ENCODE results near the gene TMEM222.

DNA sequence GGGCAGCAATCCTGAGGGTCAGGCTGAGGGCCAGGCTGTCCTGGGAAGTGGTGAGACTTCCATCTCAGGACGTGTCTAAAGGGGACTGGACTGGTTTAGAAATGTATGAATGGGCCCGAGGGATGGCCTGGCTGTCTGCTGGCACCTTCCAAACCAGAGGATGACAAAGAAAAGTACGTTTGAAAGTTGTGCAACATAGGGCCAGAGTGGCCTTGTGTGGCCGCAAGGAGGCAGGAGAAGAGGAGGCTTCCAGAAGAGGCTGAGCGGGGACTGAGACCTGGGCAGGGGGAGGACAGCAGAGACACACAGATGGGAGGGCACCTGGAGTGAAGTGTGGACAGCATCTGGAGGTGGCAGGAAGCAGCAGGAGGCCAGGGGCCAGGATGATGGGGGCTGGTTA is 17.2 kb downstream of the TMEM222 start:
- TF ChIP-seq, protein P1, sequence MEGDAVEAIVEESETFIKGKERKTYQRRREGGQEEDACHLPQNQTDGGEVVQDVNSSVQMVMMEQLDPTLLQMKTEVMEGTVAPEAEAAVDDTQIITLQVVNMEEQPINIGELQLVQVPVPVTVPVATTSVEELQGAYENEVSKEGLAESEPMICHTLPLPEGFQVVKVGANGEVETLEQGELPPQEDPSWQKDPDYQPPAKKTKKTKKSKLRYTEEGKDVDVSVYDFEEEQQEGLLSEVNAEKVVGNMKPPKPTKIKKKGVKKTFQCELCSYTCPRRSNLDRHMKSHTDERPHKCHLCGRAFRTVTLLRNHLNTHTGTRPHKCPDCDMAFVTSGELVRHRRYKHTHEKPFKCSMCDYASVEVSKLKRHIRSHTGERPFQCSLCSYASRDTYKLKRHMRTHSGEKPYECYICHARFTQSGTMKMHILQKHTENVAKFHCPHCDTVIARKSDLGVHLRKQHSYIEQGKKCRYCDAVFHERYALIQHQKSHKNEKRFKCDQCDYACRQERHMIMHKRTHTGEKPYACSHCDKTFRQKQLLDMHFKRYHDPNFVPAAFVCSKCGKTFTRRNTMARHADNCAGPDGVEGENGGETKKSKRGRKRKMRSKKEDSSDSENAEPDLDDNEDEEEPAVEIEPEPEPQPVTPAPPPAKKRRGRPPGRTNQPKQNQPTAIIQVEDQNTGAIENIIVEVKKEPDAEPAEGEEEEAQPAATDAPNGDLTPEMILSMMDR (IDR thresholded peaks at IDR 0.05) = no peak
- TF ChIP-seq IRF2 (CRISPR knock-in tag; IDR thresholded peaks at IDR 0.05; ENCODE audit: borderline replicate concordance, low read depth) (no peak), ESRRA (CRISPR knock-in tag; IDR thresholded peaks at IDR 0.05; ENCODE audit: borderline replicate concordance) (no peak), SMAD3 (CRISPR knock-in tag; IDR thresholded peaks at IDR 0.05; ENCODE audit: borderline replicate concordance) (no peak), USF1 (CRISPR knock-in tag; IDR thresholded peaks at IDR 0.05) (no peak), CBFB (CRISPR knock-in tag; IDR thresholded peaks at IDR 0.05; ENCODE audit: low read depth) (no peak), ETV6 (CRISPR knock-in tag; IDR thresholded peaks at IDR 0.05) (no peak)
